Upper lobe of right lung (tissue), 1 donor: ENCODE results near the gene GJB3. TPM values are rescaled to one million over a fixed set of nuclear protein-coding genes. Genes with fewer than 3 reads are reported as not detected.
A peak's percentile ranks its signal among the peaks of the same experiment; 100 is the strongest.
"Not testable (repeated sequence)": the region's sequence is repeated elsewhere in the genome, so short reads cannot be mapped to it uniquely, and the experiment has no call there.

Source experiments
- ATAC-seq: fragments of 200-7000 bp; cut with Tn5 transposase; one replicate; pipeline ENCODE4 v1.9.1; 2020; ENCODE audit warnings: mild to moderate bottlenecking, moderate library complexity
- DNase-seq: peaks from one replicate; pipeline ENCODE4 v3.0.0-alpha.2; 2020
- H3K27ac ChIP-seq: fragments of 200-600 bp; one replicate; pipeline ENCODE4 v1.8.0; 2022
- H3K27me3 ChIP-seq: fragments of 200-600 bp; one replicate; pipeline ENCODE4 v1.8.0; 2022; ENCODE audit warnings: mild to moderate bottlenecking
- H3K36me3 ChIP-seq: fragments of 200-600 bp; one replicate; pipeline ENCODE4 v1.8.0; 2022
- H3K4me1 ChIP-seq: fragments of 200-600 bp; one replicate; pipeline ENCODE4 v1.8.0; 2022
- H3K4me3 ChIP-seq: fragments of 200-600 bp; one replicate; pipeline ENCODE4 v1.8.0; 2022; ENCODE audit warnings: mild to moderate bottlenecking
- H3K9me3 ChIP-seq: fragments of 200-600 bp; one replicate; pipeline ENCODE4 v1.8.0; 2022
- CTCF ChIP-seq: fragments of 200-600 bp; IDR thresholded peaks from one replicate; pipeline ENCODE4 v1.8.0; 2022; ENCODE audit warnings: antibody characterized with exemption
- intact Hi-C: fragments of 100-400 bp; cut with DNase I; formaldehyde crosslinking; loops from one replicate; pipeline ENCODE4 v1.11.0; 2022
- total RNA-seq: library from RNA; stranded (reverse); fragmentation: NEBNext Ultra II Directional; extraction: Animal tissue kit (Norgen Biotek cat#: 25700); gene quantifications from one replicate; pipeline ENCODE4 v1.2.1, GENCODE V29; 2021
- donor health status: DM: no; HTN: yes; CAD: no; lungs with severe emphysema.

GJB3 gene
- total RNA-seq, 1 donor from 2014 or later = 0.81 TPM

DNA sequence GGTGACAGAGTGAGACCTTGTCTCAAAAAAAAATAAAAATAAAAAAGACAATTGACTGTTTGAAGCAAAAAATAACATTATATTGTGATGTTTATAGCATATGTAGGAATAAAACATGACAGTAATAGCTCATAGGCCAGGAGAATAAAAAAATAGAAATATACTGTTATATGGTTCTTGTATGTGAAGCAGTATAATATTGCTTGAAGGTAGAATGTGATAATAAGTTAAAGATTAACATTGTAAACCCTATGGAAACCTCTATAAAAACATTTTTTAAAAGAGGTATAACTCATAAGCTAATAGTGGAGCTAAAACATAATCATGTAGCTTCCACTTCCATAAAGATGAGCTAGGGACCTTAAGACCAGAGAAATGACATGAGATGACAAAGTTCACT, 35.3 kb downstream of the GJB3 start:
- intact Hi-C loops = no loop called here
- Histone ChIP-seq H3K9me3 (no peaks in the 10 kb centered on the region), H3K4me3 (no peak overlapping the region), H3K36me3 (no peaks in the 10 kb centered on the region), H3K27ac (no peak overlapping the region), H3K27me3 (no peaks in the 10 kb centered on the region), H3K4me1 (no peaks in the 10 kb centered on the region)
- no peak for TF ChIP-seq CTCF
- ATAC-seq (no peak), DNase-seq (no peak)

DNA sequence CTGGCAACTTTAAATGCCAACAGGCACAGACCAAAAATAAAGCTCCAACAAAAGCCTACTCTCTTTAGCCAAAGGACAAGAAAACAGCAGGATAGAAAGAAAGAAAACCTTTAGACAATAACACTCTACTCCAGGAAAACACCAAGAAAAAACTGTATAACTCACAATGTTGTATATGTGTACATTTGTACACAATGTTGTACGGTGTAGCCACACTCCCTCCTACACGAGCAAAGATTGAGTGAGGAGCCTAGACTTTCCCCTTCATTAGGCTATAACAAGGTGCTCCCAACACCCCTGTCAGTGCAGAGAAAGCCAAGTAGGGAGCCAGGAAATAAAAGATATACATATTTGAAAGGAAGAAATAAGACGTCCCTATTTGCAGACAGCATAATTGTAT, 35.8 kb downstream of the GJB3 start:
- Histone ChIP-seq H3K27me3 (no peaks in the 10 kb centered on the region), H3K4me1 (no peaks in the 10 kb centered on the region), H3K9me3 (no peaks in the 10 kb centered on the region), H3K36me3 (no peaks in the 10 kb centered on the region), H3K4me3 (no peak overlapping the region), H3K27ac (no peak overlapping the region)
- ATAC-seq (no peak), DNase-seq (no peak)
- TF ChIP-seq CTCF = no peak
- intact Hi-C loops = no loop called here

- H3K27me3 ChIP-seq, H3K4me1 ChIP-seq, H3K27ac ChIP-seq, H3K9me3 ChIP-seq, ATAC-seq, H3K36me3 ChIP-seq, DNase-seq, intact Hi-C loops, H3K4me3 ChIP-seq: not testable (repeated sequence)
Observed at GRCh38 chr1:34818862-34819261, 37.8 kb downstream of the GJB3 start.

GRCh38 chr1:34822202-34822601, 41.2 kb downstream of the GJB3 start:
- intact Hi-C loops = no loop called here
- no peak for TF ChIP-seq CTCF

DNA sequence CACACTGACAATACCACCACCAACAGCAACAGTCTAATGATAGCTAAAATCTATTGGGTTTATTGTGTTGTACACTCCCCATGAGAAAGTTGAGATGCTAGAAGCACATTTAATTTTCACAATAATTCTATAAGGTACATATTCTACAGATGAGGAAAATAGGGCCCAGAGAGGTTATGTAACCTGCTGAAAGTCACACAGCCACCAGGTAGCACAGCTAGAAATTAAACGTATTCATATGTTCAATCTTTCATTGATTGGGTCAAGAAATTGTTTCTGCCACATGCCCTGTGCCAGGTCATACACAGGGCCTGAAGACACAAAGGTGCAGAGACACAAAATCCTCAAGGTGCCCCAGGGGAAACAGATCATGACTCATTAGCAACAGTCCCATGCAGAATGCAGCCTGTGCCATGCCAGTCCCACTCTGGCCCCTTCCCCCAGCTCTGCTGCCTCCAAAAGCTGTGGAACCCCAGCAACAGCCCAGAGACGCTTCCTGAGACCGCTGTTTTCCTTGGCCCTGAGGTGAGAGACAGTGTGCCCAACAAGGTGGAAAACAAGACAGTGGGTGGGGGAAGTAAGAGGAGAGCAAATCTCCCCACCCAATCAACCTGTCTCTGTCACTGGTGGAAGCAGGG, 43.9 kb downstream of the GJB3 start:
- no peak overlapping the region for H3K27ac ChIP-seq
- no peaks in the 10 kb centered on the region for H3K36me3 ChIP-seq
- no peak for DNase-seq
- no peak for TF ChIP-seq CTCF
- intact Hi-C loops = no loop called here
- H3K4me3 ChIP-seq = no peak overlapping the region
- peaks cover 12% of the 10 kb centered on the region for H3K4me1 ChIP-seq
- no peaks in the 10 kb centered on the region for H3K9me3 ChIP-seq
- H3K27me3 ChIP-seq = no peaks in the 10 kb centered on the region
- ATAC-seq = no peak

More at GRCh38 chr1:34822202-34822601, 41.2 kb downstream of the GJB3 start:
- Histone ChIP-seq H3K4me1 (peaks cover 12% of the 10 kb centered on the region), H3K27me3 (no peaks in the 10 kb centered on the region), H3K9me3 (no peaks in the 10 kb centered on the region), H3K36me3 (no peaks in the 10 kb centered on the region), H3K4me3 (no peak overlapping the region), H3K27ac (no peak overlapping the region)
- DNase-seq (no peak), ATAC-seq (no peak)

- H3K36me3 ChIP-seq = no peaks in the 10 kb centered on the region
- H3K4me1 ChIP-seq = peaks cover 12% of the 10 kb centered on the region
- ATAC-seq = peak; percentile 89
- H3K27me3 ChIP-seq = no peaks in the 10 kb centered on the region
- no peak for TF ChIP-seq CTCF
- no peaks in the 10 kb centered on the region for H3K9me3 ChIP-seq
- peak; percentile 67 for DNase-seq
- intact Hi-C loops = no loop called here
- no peak overlapping the region for H3K27ac ChIP-seq
- H3K4me3 ChIP-seq = no peak overlapping the region
Observed at GRCh38 chr1:34825455-34826091, 44.6 kb downstream of the GJB3 start.
